Urinary bladder (tissue), 4 donors: ENCODE measurements around the gene ACHE. TPM values are rescaled to one million over a fixed set of nuclear protein-coding genes. Genes with fewer than 3 reads are reported as not detected.

Source experiments
- DNase-seq: peaks from one replicate; pipeline ENCODE4 v3.0.0-alpha.2; 2015; ENCODE audit errors: extremely low spot score
- H3K27ac ChIP-seq: one replicate; pipeline ENCODE4 v1.5.1; 2013; ENCODE audit warnings: low read depth, mild to moderate bottlenecking, moderate library complexity
- H3K36me3 ChIP-seq: one replicate; pipeline ENCODE4 v1.6.1; 2013; ENCODE audit warnings: mild to moderate bottlenecking, moderate library complexity; ENCODE audit not compliant: insufficient read depth
- H3K4me1 ChIP-seq: one replicate; pipeline ENCODE4 v1.6.1; 2013; ENCODE audit warnings: mild to moderate bottlenecking, moderate library complexity; ENCODE audit not compliant: insufficient read depth
- H3K4me3 ChIP-seq: one replicate; pipeline ENCODE4 v1.5.1; 2013; ENCODE audit warnings: low read depth, low read length
- WGBS: extraction: QIAGEN DNeasy Blood & Tissue Kit; methylation state at CpG from one replicate; pipeline ENCODE4 v1.1.7; 2013; 5-methylcytosine and 5-hydroxymethylcytosine counted together
- polyA plus RNA-seq: library from polyadenylated mRNA; stranded (reverse); fragments of 200-250 nt; gene quantifications from one replicate; pipeline ENCODE4 v1.2.3, GENCODE V29; 2013
- total RNA-seq: library from RNA; depleted of rRNA; stranded (reverse); fragments of >200 nt; gene quantifications from one replicate; pipeline ENCODE4 v1.2.3, GENCODE V29; 2014
- donor health status: healthy with polysubstance abuse.
- donor health status: healthy.

The ACHE gene
- total and polyA plus RNA-seq, 2 donors = 4.0 to 4.3 TPM

DNA sequence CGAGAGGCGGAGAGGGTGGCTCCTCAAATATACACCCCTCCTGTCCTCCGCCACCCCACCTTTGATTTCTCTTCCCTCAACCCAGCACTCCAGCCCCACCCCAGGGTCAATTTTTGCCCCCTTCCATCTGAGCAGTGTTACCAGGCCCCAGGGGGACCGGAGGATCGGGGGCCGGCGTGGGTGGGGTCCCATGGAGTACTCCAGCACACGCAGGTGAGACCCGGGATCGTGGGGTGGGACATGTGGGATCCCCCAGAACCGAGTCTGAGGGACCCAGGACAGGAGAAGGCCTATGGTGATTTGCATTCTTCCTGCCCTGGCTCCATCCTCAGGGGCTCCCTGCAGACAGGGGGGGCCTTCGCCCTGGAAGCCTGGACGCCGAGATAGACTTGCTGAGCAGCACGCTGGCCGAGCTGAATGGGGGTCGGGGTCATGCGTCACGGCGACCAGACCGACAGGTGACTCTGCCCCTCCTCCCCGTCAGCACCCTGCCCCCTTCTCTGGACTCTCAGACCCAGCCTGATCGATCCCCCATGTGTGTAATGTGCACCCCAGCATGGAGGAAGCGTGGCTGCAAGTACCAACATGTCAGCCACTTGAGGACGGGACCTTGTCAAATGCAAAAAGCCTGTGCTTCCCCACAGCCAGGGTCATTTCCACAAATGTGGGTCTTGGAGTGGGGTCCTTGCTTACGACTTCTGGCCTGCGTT is 27.8 kb downstream of the ACHE start:
- Histone ChIP-seq H3K4me3 (peak overlapping the region; percentile 67), H3K36me3 (peaks cover 3% of the 10 kb centered on the region), H3K27ac (peak overlapping the region; percentile 89), H3K4me1 (no peaks in the 10 kb centered on the region)
- no peak for DNase-seq
- 11% methylated on average over 27 of the region's 27 CpGs for WGBS

DNA sequence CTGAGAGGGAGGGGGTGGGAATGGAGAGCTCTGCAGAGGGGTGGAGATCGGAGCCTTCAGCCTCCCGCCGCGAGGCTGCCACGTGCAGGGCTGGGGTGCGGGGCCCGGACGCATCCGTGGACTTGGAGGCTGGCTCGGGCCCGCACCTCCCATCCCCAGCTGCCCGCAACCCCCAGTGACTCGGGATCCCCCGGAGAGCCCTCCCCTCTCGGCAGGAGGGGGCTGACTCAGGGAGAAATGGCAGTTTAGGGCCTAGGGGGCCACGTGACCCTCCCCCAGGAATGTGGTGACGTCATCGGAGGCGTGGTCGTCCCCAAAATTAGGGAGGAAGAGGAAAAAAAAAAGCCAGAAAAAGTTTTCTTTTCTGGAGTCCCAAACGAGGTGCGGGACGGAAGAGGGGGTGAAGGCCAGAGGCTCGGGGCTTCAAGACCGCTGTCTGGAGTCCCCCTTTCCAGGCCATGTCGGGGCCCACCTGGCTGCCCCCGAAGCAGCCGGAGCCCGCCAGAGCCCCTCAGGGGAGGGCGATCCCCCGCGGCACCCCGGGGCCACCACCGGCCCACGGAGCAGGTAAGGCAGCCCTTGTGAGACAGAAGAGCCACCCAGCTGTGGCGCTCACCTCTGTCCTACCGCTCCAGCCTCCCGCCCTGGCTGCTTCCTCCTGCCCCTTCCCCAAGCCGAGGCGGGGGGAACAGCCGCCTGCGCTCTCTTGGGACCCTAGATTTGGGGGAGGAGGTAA is 28.5 kb downstream of the ACHE start, which contains the start of gene TRIP6:
TSS of gene TRIP6 (plus strand) at position 348 of the 736 bp plus-strand sequence. CDS start at position 459, 111 bp downstream.
- 1% methylated on average over 42 of the region's 42 CpGs for WGBS
- peaks cover 3% of the 10 kb centered on the region for H3K36me3 ChIP-seq
- no peaks in the 10 kb centered on the region for H3K4me1 ChIP-seq
- peak within 1 kb of the TSS; percentile 67 for H3K4me3 ChIP-seq
- H3K27ac ChIP-seq = peak within 1 kb of the TSS; percentile 89
- peak; percentile 89 for DNase-seq

GRCh38 chr7:100866729-100867039 is 29.0 kb downstream of the ACHE start:
- Histone ChIP-seq H3K27ac (peak overlapping the region; percentile 89), H3K4me1 (no peaks in the 10 kb centered on the region), H3K4me3 (peak overlapping the region; percentile 67), H3K36me3 (peaks cover 3% of the 10 kb centered on the region)
- DNase-seq = no peak
- 43% methylated on average over 5 of the region's 5 CpGs for WGBS

GRCh38 chr7:100865938-100866728 is 29.6 kb downstream of the ACHE start:
- Histone ChIP-seq H3K4me3 (no peak overlapping the region), H3K36me3 (peaks cover 5% of the 10 kb centered on the region), H3K27ac (peak overlapping the region; percentile 89), H3K4me1 (no peaks in the 10 kb centered on the region)
- no peak for DNase-seq
- WGBS = 61% methylated on average over 46 of the region's 46 CpGs

DNA sequence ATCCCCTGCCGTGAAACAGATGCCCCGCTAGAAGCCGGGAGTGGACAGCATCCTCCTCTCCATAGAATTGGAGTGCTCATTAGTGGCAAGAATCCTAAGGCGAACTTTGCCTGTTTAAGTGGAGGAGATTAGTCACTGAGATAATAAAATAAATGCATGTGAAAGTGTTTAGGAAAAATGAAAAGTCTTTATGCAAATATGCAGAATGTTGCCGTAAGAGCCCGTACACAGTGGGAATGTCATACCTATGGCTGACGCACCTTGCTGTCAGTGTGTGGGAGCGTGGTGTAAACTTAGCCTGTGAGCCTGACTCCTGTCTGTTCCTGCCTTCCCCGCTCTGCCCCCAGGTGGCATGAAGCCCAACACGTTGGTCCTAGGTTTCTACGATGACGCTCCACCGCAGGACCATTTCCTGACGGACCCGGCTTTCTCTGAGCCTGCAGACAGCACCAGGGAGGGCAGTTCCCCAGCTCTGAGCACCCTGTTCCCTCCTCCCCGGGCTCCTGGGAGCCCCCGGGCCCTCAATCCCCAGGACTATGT is 30.2 kb downstream of the ACHE start:
- no peak overlapping the region for H3K4me3 ChIP-seq
- DNase-seq = no peak
- H3K27ac ChIP-seq = peak overlapping the region; percentile 89
- H3K36me3 ChIP-seq = peaks cover 2% of the 10 kb centered on the region
- no peaks in the 10 kb centered on the region for H3K4me1 ChIP-seq
- 77% methylated on average over 17 of the region's 17 CpGs for WGBS

DNA sequence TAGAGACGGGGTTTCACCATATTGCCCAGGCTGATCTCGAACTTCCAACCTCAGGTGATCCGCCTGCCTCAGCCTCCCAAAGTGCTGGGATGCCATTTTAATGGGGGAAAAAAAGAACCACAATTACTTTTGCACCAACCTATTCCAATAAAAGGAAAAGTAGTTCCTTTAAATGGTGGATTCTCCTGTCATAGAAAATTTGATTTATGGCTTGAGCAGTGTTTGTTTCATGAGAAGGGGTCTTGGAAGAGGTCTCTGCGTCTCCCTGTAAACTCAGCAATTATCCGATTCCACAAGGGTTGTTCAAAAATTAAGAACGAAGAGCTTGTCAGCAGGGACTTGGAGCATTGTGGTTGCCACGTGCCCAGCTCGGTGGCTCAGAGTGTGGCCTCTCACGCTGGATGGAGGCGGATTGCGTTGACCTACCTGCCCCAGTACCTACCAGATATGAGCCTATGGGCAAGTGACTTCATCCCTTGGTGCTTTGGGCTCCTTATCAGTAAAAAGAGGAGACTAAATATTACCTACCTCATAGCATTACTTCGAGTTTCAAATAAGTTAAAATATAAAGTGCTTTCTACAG is 31.3 kb downstream of the ACHE start:
- WGBS = 90% methylated on average over 12 of the region's 12 CpGs
- no peaks in the 10 kb centered on the region for H3K4me1 ChIP-seq
- no peak for DNase-seq
- no peak overlapping the region for H3K4me3 ChIP-seq
- H3K27ac ChIP-seq = no peak overlapping the region
- H3K36me3 ChIP-seq = peaks cover 2% of the 10 kb centered on the region

DNA sequence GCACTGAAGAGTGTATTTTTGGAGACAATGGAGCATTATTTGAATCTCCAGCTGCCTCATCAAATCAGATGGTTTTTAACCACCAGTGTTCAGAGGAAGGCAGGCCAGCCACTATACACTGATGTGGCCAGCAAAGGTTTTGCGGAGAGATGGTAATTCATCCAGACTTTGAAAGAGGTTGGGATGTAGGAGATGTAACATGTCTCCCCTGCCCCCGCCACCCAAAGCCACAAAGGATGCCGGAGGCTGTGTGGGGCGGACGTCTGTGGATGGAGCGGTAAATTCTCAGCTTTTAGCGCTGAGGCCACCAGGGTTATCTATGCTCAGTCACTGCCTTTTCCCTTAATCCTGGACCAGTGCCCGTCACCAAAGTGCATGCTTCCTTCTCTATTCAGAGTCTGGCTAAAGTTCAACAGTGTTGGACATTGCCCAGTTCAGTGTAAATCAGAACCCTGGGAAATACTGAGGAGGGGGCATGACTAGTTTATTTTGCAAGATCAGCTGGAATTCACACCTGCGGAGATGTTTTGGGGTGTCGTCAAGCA is 32.2 kb downstream of the ACHE start:
- WGBS = 63% methylated on average over 10 of the region's 10 CpGs
- peaks cover 2% of the 10 kb centered on the region for H3K36me3 ChIP-seq
- no peak for DNase-seq
- H3K4me1 ChIP-seq = no peaks in the 10 kb centered on the region
- H3K27ac ChIP-seq = no peak overlapping the region
- H3K4me3 ChIP-seq = no peak overlapping the region

DNA sequence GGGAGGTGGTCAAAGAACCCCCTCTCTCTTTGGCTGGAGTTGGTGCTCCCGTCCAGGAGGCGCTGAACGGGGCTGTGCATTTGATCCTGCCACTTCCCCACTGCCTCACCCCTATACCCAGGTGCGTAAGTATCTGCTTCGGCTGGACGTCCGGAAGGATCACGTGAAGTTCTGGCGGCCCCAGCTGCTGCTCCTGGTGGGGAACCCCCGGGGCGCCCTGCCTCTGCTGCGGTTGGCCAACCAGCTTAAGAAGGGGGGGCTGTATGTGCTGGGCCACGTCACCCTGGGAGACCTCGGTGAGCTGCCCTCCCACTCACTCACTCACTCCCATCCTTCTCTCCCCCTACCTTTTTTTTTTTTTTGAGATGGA is 34.1 kb downstream of the ACHE start:
- H3K27ac ChIP-seq = no peak overlapping the region
- DNase-seq = no peak
- 92% methylated on average over 14 of the region's 14 CpGs for WGBS
- H3K4me3 ChIP-seq = no peak overlapping the region
- H3K36me3 ChIP-seq = peaks cover 2% of the 10 kb centered on the region
- H3K4me1 ChIP-seq = no peaks in the 10 kb centered on the region

DNA sequence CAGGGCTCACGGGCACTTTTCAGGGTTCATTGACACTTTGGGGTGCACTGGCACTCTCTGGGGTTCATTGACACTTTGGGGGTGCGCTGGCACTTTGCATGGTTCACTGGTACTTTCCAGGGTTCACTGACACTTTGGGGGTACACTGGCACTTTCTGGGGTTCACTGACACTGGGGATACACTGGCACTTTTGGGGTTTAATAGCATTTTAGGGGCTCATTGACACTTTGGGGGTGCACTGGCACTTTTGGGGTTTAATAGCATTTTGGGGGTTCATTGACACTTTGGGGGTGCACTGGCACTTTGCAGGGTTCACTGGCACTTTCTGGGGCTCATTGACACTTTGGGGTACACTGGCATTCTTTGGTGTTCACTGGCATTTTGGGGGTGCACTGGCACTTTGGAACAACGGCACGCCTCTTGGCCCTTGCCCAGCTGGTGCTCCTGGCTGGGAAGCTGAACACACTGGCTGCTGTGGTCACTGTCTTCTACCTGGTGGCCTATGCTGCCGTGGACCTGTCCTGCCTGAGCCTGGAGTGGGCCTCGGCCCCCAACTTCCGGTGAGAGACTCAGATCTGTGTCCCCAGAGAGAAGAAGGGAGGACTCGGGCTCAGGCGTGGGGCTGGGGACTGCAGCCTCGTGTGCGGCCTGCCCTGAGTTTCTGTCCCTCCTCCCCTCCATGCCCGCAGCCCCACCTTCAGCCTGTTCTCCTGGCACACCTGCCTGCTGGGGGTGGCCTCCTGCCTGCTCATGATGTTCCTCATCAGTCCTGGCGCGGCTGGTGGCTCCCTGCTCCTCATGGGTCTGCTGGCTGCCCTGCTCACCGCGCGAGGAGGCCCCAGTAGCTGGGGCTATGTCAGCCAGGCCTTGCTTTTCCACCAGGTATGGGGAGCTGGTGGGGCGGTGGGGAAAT is 34.7 kb downstream of the ACHE start:
- Histone ChIP-seq H3K4me1 (no peaks in the 10 kb centered on the region), H3K36me3 (peaks cover 2% of the 10 kb centered on the region), H3K27ac (no peak overlapping the region), H3K4me3 (no peak overlapping the region)
- DNase-seq = no peak
- WGBS = 91% methylated on average over 18 of the region's 18 CpGs

DNA sequence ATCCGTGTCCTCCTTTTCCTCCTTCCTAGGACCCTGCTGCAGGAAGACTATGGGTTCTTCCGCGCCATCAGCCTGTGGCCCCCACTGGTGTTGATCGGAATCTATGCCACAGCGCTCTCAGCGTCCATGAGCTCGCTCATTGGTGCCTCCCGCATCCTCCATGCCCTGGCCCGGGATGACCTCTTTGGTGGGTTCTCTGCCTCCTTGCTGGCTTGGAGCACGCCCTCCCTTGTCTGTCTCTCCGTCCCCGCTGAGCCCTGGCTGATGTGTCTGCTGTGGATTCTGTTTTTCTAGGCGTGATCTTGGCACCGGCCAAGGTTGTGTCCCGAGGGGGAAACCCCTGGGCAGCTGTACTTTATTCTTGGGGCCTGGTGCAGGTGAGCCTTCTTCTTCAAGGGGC is 35.8 kb downstream of the ACHE start:
- Histone ChIP-seq H3K36me3 (peaks cover 2% of the 10 kb centered on the region), H3K27ac (no peak overlapping the region), H3K4me1 (no peaks in the 10 kb centered on the region), H3K4me3 (no peak overlapping the region)
- WGBS = 88% methylated on average over 15 of the region's 15 CpGs
- DNase-seq = no peak

GRCh38 chr7:100856871-100857282 is 38.8 kb downstream of the ACHE start:
- Histone ChIP-seq H3K4me1 (no peaks in the 10 kb centered on the region), H3K27ac (no peak overlapping the region), H3K4me3 (no peak overlapping the region), H3K36me3 (peaks cover 2% of the 10 kb centered on the region)
- 83% methylated on average over 16 of the region's 16 CpGs for WGBS
- DNase-seq = no peak

GRCh38 chr7:100855515-100855914 is 40.2 kb downstream of the ACHE start:
- Histone ChIP-seq H3K36me3 (no peaks in the 10 kb centered on the region), H3K27ac (no peak overlapping the region)
- 89% methylated on average over 10 of the region's 10 CpGs for WGBS

More at GRCh38 chr7:100855515-100855914, 40.2 kb downstream of the ACHE start:
- Histone ChIP-seq H3K4me3 (no peak overlapping the region), H3K4me1 (no peaks in the 10 kb centered on the region)
- no peak for DNase-seq
